Stromal cell of bone marrow (primary cell): ENCODE data around the gene HOXD11.

Experiments
- DNase-seq: peaks from one replicate; pipeline ENCODE4 v3.0.0-alpha.2; 2012; ENCODE audit warnings: low read depth

The HOXD11 gene

GRCh38 chr2:176106581-176107539 is at the start of gene HOXD11:
HOXD11 (plus strand) TSS chr2:176107280; CDS start chr2:176107356, 76 bp downstream.
- DNase-seq, result no peak

GRCh38 chr2:176063958-176064357 is 43.1 kb upstream of the HOXD11 start:
- DNase-seq, result no peak

GRCh38 chr2:176066645-176067588 is 40.2 kb upstream of the HOXD11 start:
- DNase-seq, result no peak

GRCh38 chr2:176067589-176068418 is 39.3 kb upstream of the HOXD11 start:
- no peak for DNase-seq

- no peak for DNase-seq
These were observed 38.7 kb upstream of the HOXD11 start for GRCh38 chr2:176068419-176068832.

GRCh38 chr2:176071330-176072291 is 35.5 kb upstream of the HOXD11 start:
- no peak for DNase-seq

- no peak for DNase-seq
These were observed 34.8 kb upstream of the HOXD11 start for GRCh38 chr2:176072292-176072669.

- no peak for DNase-seq
These were observed 33.9 kb upstream of the HOXD11 start for GRCh38 chr2:176072951-176073904.

GRCh38 chr2:176074919-176075425 is 32.1 kb upstream of the HOXD11 start:
- no peak for DNase-seq

- no peak for DNase-seq
These were observed 31.6 kb upstream of the HOXD11 start for GRCh38 chr2:176075481-176075880.

- no peak for DNase-seq
These were observed 31.0 kb upstream of the HOXD11 start for GRCh38 chr2:176076063-176076462.

GRCh38 chr2:176076796-176077195 is 30.3 kb upstream of the HOXD11 start:
- no peak for DNase-seq

- DNase-seq, result no peak
These were observed 28.4 kb upstream of the HOXD11 start for GRCh38 chr2:176078541-176079284.

- no peak for DNase-seq
These were observed 27.7 kb upstream of the HOXD11 start for GRCh38 chr2:176079285-176079830.

GRCh38 chr2:176079831-176080539 is 27.1 kb upstream of the HOXD11 start:
- no peak for DNase-seq

- no peak for DNase-seq
These were observed 26.3 kb upstream of the HOXD11 start for GRCh38 chr2:176080540-176081375.
